ENCODE data around the gene RAF1.

The RAF1 gene

DNA sequence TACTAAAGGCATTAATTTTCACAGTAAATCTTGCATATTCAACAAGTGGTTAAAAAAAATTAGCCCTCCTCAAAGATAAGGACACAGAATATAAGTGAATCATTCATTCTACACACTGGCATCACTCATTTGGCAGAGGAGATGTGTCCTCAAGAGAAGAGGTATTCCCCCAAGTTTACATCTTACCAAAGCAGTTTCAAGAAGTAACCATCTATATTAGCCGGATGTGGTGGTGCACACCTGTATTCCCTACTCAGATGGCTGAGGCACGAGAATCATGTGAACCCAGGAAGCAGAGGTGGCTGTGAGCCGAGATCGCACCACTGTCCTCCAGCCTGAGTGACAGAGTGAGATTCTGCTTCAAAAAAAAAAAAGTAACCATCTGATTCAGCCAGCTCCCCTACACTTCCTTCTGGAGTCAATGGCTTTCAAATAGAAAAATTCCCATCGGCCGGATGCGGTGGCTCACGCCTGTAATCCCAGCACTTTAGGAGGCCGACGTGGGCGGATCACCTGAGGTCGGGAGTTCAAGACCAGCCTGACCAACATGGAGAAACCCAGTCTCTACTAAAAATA lies 15.4 kb downstream of the RAF1 start:
- peak overlapping the region; percentile 99 for H3K27ac ChIP-seq (ENCODE audit: low read length)
- TF ChIP-seq EZH2phosphoT487 (IDR thresholded peaks at IDR 0.05; ENCODE audit: low read length), result no peak
- TF ChIP-seq, protein P1, sequence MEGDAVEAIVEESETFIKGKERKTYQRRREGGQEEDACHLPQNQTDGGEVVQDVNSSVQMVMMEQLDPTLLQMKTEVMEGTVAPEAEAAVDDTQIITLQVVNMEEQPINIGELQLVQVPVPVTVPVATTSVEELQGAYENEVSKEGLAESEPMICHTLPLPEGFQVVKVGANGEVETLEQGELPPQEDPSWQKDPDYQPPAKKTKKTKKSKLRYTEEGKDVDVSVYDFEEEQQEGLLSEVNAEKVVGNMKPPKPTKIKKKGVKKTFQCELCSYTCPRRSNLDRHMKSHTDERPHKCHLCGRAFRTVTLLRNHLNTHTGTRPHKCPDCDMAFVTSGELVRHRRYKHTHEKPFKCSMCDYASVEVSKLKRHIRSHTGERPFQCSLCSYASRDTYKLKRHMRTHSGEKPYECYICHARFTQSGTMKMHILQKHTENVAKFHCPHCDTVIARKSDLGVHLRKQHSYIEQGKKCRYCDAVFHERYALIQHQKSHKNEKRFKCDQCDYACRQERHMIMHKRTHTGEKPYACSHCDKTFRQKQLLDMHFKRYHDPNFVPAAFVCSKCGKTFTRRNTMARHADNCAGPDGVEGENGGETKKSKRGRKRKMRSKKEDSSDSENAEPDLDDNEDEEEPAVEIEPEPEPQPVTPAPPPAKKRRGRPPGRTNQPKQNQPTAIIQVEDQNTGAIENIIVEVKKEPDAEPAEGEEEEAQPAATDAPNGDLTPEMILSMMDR (IDR thresholded peaks at IDR 0.05; ENCODE audit: low read length), result no peak
- TF ChIP-seq EZH2 (optimal IDR thresholded peaks at IDR 0.05; ENCODE audit: low read depth, low read length), result no peak
- H3F3A ChIP-seq (ENCODE audit: insufficient read depth, low read length), result peaks cover 49% of the 10 kb centered on the region
- H3K9me2 ChIP-seq (replicated peaks; ENCODE audit: insufficient read depth, low read length), result no peaks in the 10 kb centered on the region
- no peaks in the 10 kb centered on the region for H3K9me3 ChIP-seq (replicated peaks; ENCODE audit: insufficient read depth, low read length)
- no peaks in the 10 kb centered on the region for H4K20me1 ChIP-seq (ENCODE audit: insufficient read depth, low read length)
- H2AFZ ChIP-seq (ENCODE audit: low read length), result no peak overlapping the region
- peaks cover 45% of the 10 kb centered on the region for H3K4me1 ChIP-seq (ENCODE audit: low read length)
- peaks cover 92% of the 10 kb centered on the region for H3K79me2 ChIP-seq (ENCODE audit: low read length)
- H3K9ac ChIP-seq (ENCODE audit: low read length), result peak overlapping the region; percentile 87
- peak; percentile 95 for DNase-seq
- H3K27me3 ChIP-seq (replicated peaks; ENCODE audit: insufficient read depth, low read length), result no peaks in the 10 kb centered on the region
- H3K36me3 ChIP-seq (replicated peaks; ENCODE audit: insufficient read depth, low read length), result no peaks in the 10 kb centered on the region
- H3K4me3 ChIP-seq (ENCODE audit: low read length), result peak overlapping the region; percentile 45
- peak overlapping the region; percentile 84 for H3K4me2 ChIP-seq (ENCODE audit: low read depth, low read length)

GRCh38 chr3:12644331-12644937 lies 19.5 kb downstream of the RAF1 start:
- Histone ChIP-seq H3K27ac (ENCODE audit: low read length) (peak overlapping the region; percentile 55), H3K9me3 (replicated peaks; ENCODE audit: insufficient read depth, low read length) (no peaks in the 10 kb centered on the region), H3K9me2 (replicated peaks; ENCODE audit: insufficient read depth, low read length) (no peaks in the 10 kb centered on the region), H4K20me1 (ENCODE audit: insufficient read depth, low read length) (no peaks in the 10 kb centered on the region), H3K27me3 (replicated peaks; ENCODE audit: insufficient read depth, low read length) (no peaks in the 10 kb centered on the region), H3K4me3 (ENCODE audit: low read length) (no peak overlapping the region), H2AFZ (ENCODE audit: low read length) (no peak overlapping the region), H3K9ac (ENCODE audit: low read length) (peak overlapping the region; percentile 8; the same call in 1 of the 2 replicates), H3K79me2 (ENCODE audit: low read length) (peaks cover 85% of the 10 kb centered on the region), H3F3A (ENCODE audit: insufficient read depth, low read length) (peaks cover 43% of the 10 kb centered on the region), H3K4me1 (ENCODE audit: low read length) (peaks cover 50% of the 10 kb centered on the region), H3K36me3 (replicated peaks; ENCODE audit: insufficient read depth, low read length) (no peaks in the 10 kb centered on the region), H3K4me2 (ENCODE audit: low read depth, low read length) (peak overlapping the region; percentile 9; the same call in 1 of the 2 replicates)
- DNase-seq, result no peak
- TF ChIP-seq, protein P1 (IDR thresholded peaks at IDR 0.05; ENCODE audit: low read length), result no peak
- TF ChIP-seq EZH2phosphoT487 (IDR thresholded peaks at IDR 0.05; ENCODE audit: low read length), result no peak
- TF ChIP-seq EZH2 (optimal IDR thresholded peaks at IDR 0.05; ENCODE audit: low read depth, low read length), result no peak

- peaks cover 45% of the 10 kb centered on the region for H3K4me1 ChIP-seq (ENCODE audit: low read length)
These were observed 20.2 kb downstream of the RAF1 start for GRCh38 chr3:12643724-12644123.

More at GRCh38 chr3:12643724-12644123, 20.2 kb downstream of the RAF1 start:
- TF ChIP-seq EZH2phosphoT487 (IDR thresholded peaks at IDR 0.05; ENCODE audit: low read length) (no peak), EZH2 (optimal IDR thresholded peaks at IDR 0.05; ENCODE audit: low read depth, low read length) (no peak)
- TF ChIP-seq, protein P1 (IDR thresholded peaks at IDR 0.05; ENCODE audit: low read length), result no peak
- H3K27me3 ChIP-seq (replicated peaks; ENCODE audit: insufficient read depth, low read length), result no peaks in the 10 kb centered on the region
- H4K20me1 ChIP-seq (ENCODE audit: insufficient read depth, low read length), result no peaks in the 10 kb centered on the region
- no peaks in the 10 kb centered on the region for H3K9me2 ChIP-seq (replicated peaks; ENCODE audit: insufficient read depth, low read length)
- no peaks in the 10 kb centered on the region for H3K36me3 ChIP-seq (replicated peaks; ENCODE audit: insufficient read depth, low read length)
- H3K79me2 ChIP-seq (ENCODE audit: low read length), result peaks cover 83% of the 10 kb centered on the region
- H3K4me2 ChIP-seq (ENCODE audit: low read depth, low read length), result peak overlapping the region; percentile 9; the same call in 1 of the 2 replicates
- peak overlapping the region; percentile 20; the same call in 1 of the 2 replicates for H3K9ac ChIP-seq (ENCODE audit: low read length)
- H3K9me3 ChIP-seq (replicated peaks; ENCODE audit: insufficient read depth, low read length), result no peaks in the 10 kb centered on the region
- H2AFZ ChIP-seq (ENCODE audit: low read length), result no peak overlapping the region
- peaks cover 36% of the 10 kb centered on the region for H3F3A ChIP-seq (ENCODE audit: insufficient read depth, low read length)
- peak; percentile 32 for DNase-seq
- H3K4me3 ChIP-seq (ENCODE audit: low read length), result no peak overlapping the region
- H3K27ac ChIP-seq (ENCODE audit: low read length), result peak overlapping the region; percentile 55; the same call in 1 of the 2 replicates

All from MM.1S (cell line).